Measurements from ENCODE around the gene PRICKLE2.

PRICKLE2 gene

DNA sequence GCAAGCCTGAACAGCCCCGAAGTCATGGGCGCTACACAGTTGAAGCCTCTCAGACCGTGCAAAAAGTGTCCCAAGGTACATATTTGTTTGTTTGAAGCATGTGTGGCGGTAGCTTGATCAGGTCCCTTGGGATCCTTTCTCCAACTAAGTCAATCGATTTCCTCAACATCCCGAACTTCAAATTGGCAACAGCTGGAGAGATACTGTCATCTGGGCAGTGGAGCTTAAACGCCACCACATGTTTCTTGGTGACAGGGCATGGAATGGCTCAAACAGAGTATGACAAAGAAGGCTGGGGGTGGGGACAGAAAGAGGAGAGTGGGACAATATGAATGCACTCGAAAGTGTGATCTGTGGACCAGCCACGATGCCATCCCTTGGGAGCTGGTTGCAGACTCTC, 117.0 kb downstream of the PRICKLE2 start:
- no peak for ATAC-seq
- TF ChIP-seq ZC3H10 (CRISPR knock-in tag; IDR thresholded peaks at IDR 0.05) (no peak), TOX (CRISPR knock-in tag; IDR thresholded peaks at IDR 0.05; ENCODE audit: borderline replicate concordance) (no peak), ISL1 (CRISPR knock-in tag; IDR thresholded peaks at IDR 0.05) (no peak), RARB (CRISPR knock-in tag; IDR thresholded peaks at IDR 0.05) (no peak), SNAI2 (CRISPR knock-in tag; IDR thresholded peaks at IDR 0.05) (no peak), ARNTL (CRISPR knock-in tag; IDR thresholded peaks at IDR 0.05; ENCODE audit: borderline replicate concordance, low read depth) (no peak), GLIS3 (CRISPR knock-in tag; IDR thresholded peaks at IDR 0.05) (no peak), ZNF565 (CRISPR knock-in tag; conservative IDR thresholded peaks at IDR 0.05; ENCODE audit: low read depth) (no peak), ZFP30 (CRISPR knock-in tag; IDR thresholded peaks at IDR 0.05) (no peak), ESRRG (CRISPR knock-in tag; IDR thresholded peaks at IDR 0.05) (no peak), ZNF8 (CRISPR knock-in tag; IDR thresholded peaks at IDR 0.05) (no peak)
- TF ChIP-seq, protein P1, sequence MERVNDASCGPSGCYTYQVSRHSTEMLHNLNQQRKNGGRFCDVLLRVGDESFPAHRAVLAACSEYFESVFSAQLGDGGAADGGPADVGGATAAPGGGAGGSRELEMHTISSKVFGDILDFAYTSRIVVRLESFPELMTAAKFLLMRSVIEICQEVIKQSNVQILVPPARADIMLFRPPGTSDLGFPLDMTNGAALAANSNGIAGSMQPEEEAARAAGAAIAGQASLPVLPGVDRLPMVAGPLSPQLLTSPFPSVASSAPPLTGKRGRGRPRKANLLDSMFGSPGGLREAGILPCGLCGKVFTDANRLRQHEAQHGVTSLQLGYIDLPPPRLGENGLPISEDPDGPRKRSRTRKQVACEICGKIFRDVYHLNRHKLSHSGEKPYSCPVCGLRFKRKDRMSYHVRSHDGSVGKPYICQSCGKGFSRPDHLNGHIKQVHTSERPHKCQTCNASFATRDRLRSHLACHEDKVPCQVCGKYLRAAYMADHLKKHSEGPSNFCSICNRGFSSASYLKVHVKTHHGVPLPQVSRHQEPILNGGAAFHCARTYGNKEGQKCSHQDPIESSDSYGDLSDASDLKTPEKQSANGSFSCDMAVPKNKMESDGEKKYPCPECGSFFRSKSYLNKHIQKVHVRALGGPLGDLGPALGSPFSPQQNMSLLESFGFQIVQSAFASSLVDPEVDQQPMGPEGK (CRISPR knock-in tag; IDR thresholded peaks at IDR 0.05; ENCODE audit: borderline replicate concordance) = no peak
- TF ChIP-seq, protein P2, sequence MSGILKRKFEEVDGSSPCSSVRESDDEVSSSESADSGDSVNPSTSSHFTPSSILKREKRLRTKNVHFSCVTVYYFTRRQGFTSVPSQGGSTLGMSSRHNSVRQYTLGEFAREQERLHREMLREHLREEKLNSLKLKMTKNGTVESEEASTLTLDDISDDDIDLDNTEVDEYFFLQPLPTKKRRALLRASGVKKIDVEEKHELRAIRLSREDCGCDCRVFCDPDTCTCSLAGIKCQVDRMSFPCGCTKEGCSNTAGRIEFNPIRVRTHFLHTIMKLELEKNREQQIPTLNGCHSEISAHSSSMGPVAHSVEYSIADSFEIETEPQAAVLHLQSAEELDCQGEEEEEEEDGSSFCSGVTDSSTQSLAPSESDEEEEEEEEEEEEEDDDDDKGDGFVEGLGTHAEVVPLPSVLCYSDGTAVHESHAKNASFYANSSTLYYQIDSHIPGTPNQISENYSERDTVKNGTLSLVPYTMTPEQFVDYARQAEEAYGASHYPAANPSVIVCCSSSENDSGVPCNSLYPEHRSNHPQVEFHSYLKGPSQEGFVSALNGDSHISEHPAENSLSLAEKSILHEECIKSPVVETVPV (CRISPR knock-in tag; IDR thresholded peaks at IDR 0.05) = no peak

DNA sequence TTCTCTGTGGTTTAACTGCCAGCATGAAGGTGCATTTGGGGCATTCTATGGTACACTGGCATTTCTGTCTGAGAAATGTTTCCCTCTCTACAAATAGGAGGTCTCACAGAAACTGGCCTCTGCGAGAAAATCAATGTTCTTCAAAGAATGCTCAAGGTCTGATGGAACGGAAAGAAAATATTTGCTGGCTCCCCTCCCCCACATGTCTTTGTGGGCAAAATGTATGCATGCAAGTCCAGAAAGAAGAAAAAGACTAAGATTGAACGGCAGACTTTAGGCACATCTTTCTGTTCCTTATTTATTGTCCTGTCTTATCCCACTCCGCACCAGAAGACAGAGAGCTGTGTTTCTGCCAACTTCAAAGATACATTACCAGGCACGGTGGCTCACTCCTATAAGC, 118.1 kb downstream of the PRICKLE2 start:
- TF ChIP-seq OSR1 (CRISPR knock-in tag; IDR thresholded peaks at IDR 0.05) (no peak), RARB (CRISPR knock-in tag; IDR thresholded peaks at IDR 0.05) (no peak), TOX (CRISPR knock-in tag; IDR thresholded peaks at IDR 0.05; ENCODE audit: borderline replicate concordance) (no peak), ZNF8 (CRISPR knock-in tag; IDR thresholded peaks at IDR 0.05) (no peak), BACH2 (CRISPR knock-in tag; IDR thresholded peaks at IDR 0.05; ENCODE audit: borderline replicate concordance) (no peak), CSDC2 (CRISPR knock-in tag; IDR thresholded peaks at IDR 0.05) (no peak), ISL1 (CRISPR knock-in tag; IDR thresholded peaks at IDR 0.05) (no peak), ZC3H10 (CRISPR knock-in tag; IDR thresholded peaks at IDR 0.05) (no peak), ZNF565 (CRISPR knock-in tag; conservative IDR thresholded peaks at IDR 0.05; ENCODE audit: low read depth) (no peak), PPARA (CRISPR knock-in tag; IDR thresholded peaks at IDR 0.05; ENCODE audit: borderline replicate concordance) (no peak)
- TF ChIP-seq, protein P3, sequence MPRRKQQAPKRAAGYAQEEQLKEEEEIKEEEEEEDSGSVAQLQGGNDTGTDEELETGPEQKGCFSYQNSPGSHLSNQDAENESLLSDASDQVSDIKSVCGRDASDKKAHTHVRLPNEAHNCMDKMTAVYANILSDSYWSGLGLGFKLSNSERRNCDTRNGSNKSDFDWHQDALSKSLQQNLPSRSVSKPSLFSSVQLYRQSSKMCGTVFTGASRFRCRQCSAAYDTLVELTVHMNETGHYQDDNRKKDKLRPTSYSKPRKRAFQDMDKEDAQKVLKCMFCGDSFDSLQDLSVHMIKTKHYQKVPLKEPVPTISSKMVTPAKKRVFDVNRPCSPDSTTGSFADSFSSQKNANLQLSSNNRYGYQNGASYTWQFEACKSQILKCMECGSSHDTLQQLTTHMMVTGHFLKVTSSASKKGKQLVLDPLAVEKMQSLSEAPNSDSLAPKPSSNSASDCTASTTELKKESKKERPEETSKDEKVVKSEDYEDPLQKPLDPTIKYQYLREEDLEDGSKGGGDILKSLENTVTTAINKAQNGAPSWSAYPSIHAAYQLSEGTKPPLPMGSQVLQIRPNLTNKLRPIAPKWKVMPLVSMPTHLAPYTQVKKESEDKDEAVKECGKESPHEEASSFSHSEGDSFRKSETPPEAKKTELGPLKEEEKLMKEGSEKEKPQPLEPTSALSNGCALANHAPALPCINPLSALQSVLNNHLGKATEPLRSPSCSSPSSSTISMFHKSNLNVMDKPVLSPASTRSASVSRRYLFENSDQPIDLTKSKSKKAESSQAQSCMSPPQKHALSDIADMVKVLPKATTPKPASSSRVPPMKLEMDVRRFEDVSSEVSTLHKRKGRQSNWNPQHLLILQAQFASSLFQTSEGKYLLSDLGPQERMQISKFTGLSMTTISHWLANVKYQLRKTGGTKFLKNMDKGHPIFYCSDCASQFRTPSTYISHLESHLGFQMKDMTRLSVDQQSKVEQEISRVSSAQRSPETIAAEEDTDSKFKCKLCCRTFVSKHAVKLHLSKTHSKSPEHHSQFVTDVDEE (CRISPR knock-in tag; IDR thresholded peaks at IDR 0.05) = no peak
- TF ChIP-seq, protein P2 (CRISPR knock-in tag; IDR thresholded peaks at IDR 0.05) = no peak
- TF ChIP-seq, protein P4, sequence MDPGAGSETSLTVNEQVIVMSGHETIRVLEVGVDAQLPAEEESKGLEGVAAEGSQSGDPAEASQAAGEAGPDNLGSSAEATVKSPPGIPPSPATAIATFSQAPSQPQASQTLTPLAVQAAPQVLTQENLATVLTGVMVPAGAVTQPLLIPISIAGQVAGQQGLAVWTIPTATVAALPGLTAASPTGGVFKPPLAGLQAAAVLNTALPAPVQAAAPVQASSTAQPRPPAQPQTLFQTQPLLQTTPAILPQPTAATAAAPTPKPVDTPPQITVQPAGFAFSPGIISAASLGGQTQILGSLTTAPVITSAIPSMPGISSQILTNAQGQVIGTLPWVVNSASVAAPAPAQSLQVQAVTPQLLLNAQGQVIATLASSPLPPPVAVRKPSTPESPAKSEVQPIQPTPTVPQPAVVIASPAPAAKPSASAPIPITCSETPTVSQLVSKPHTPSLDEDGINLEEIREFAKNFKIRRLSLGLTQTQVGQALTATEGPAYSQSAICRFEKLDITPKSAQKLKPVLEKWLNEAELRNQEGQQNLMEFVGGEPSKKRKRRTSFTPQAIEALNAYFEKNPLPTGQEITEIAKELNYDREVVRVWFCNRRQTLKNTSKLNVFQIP (CRISPR knock-in tag; IDR thresholded peaks at IDR 0.05; ENCODE audit: borderline replicate concordance, low read depth) = no peak
- TF ChIP-seq, protein P5, sequence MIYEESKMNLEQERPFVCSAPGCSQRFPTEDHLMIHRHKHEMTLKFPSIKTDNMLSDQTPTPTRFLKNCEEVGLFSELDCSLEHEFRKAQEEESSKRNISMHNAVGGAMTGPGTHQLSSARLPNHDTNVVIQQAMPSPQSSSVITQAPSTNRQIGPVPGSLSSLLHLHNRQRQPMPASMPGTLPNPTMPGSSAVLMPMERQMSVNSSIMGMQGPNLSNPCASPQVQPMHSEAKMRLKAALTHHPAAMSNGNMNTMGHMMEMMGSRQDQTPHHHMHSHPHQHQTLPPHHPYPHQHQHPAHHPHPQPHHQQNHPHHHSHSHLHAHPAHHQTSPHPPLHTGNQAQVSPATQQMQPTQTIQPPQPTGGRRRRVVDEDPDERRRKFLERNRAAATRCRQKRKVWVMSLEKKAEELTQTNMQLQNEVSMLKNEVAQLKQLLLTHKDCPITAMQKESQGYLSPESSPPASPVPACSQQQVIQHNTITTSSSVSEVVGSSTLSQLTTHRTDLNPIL (CRISPR knock-in tag; IDR thresholded peaks at IDR 0.05; ENCODE audit: low read depth) = no peak
- TF ChIP-seq, protein P1 (CRISPR knock-in tag; IDR thresholded peaks at IDR 0.05; ENCODE audit: borderline replicate concordance) = no peak
- no peak for ATAC-seq

Data from SK-N-SH treated with all-trans-retinoic acid at 6 μM for 48 hours (cell line).